ENCODE measurements around the gene CTLA4.

Gene CTLA4

GRCh38 chr2:203908066-203908796 lies 40.7 kb downstream of the CTLA4 start:
- Histone ChIP-seq H3K27ac (peak overlapping the region; percentile 64), H3K9ac (no peak overlapping the region), H3K4me3 (IDR thresholded peaks at IDR 0.05; ENCODE audit: insufficient read depth, low read depth, low read length) (no peak overlapping the region), H3K27me3 (ENCODE audit: insufficient read depth, low read depth) (no peaks in the 10 kb centered on the region), H4K20me1 (ENCODE audit: insufficient read depth) (no peaks in the 10 kb centered on the region), H3K4me2 (peak overlapping the region; percentile 89; the same call in 1 of the 2 replicates), H3K36me3 (ENCODE audit: insufficient read depth) (no peaks in the 10 kb centered on the region), H3K79me2 (ENCODE audit: insufficient read depth, low read depth) (peaks cover 3% of the 10 kb centered on the region; the same call in 1 of the 2 replicates), H2AFZ (ENCODE audit: low read depth) (peak overlapping the region; percentile 67; the same call in 1 of the 2 replicates), H3K4me1 (ENCODE audit: low read depth, poor library complexity, severe bottlenecking) (peaks cover 27% of the 10 kb centered on the region)
- no peak for TF ChIP-seq CTCF (conservative IDR thresholded peaks at IDR 0.05; ENCODE audit: low read depth, low read length)

DNA sequence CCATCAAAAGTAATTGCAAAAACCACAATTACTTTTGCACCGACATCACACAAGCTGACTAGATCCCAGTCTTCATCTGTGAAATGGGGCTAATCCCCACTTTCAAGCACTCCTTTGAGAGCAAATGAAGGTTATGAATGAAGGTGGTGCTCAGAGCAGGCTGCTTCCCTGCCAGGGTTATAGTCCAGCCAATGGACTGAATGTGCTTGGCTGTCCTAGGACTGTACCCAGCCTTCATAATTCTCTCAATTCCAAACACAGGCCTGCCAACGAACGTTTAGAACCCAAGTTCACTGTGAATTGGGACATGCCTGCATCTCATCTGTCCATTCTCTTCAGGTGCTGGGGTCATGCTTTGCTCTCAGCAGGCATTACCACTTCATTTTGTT lies 41.2 kb downstream of the CTLA4 start:
- Histone ChIP-seq H3K27me3 (ENCODE audit: insufficient read depth, low read depth) (no peaks in the 10 kb centered on the region), H3K4me3 (IDR thresholded peaks at IDR 0.05; ENCODE audit: insufficient read depth, low read depth, low read length) (no peak overlapping the region), H3K4me2 (peak overlapping the region; percentile 89), H3K36me3 (ENCODE audit: insufficient read depth) (no peaks in the 10 kb centered on the region), H2AFZ (ENCODE audit: low read depth) (peak overlapping the region; percentile 67), H3K4me1 (ENCODE audit: low read depth, poor library complexity, severe bottlenecking) (peaks cover 27% of the 10 kb centered on the region), H3K9ac (peak overlapping the region; percentile 33; the same call in 1 of the 2 replicates), H3K79me2 (ENCODE audit: insufficient read depth, low read depth) (peaks cover 3% of the 10 kb centered on the region; the same call in 1 of the 2 replicates), H3K27ac (peak overlapping the region; percentile 64), H4K20me1 (ENCODE audit: insufficient read depth) (no peaks in the 10 kb centered on the region)
- no peak for TF ChIP-seq CTCF (conservative IDR thresholded peaks at IDR 0.05; ENCODE audit: low read depth, low read length)

- H3K9ac ChIP-seq: peak overlapping the region; percentile 33; the same call in 1 of the 2 replicates
- TF ChIP-seq CTCF (conservative IDR thresholded peaks at IDR 0.05; ENCODE audit: low read depth, low read length): peak; percentile 95
- H3K4me3 ChIP-seq (IDR thresholded peaks at IDR 0.05; ENCODE audit: insufficient read depth, low read depth, low read length): no peak overlapping the region
- peaks cover 27% of the 10 kb centered on the region for H3K4me1 ChIP-seq (ENCODE audit: low read depth, poor library complexity, severe bottlenecking)
- H3K4me2 ChIP-seq: peak overlapping the region; percentile 89
- no peaks in the 10 kb centered on the region for H3K36me3 ChIP-seq (ENCODE audit: insufficient read depth)
- peak overlapping the region; percentile 67 for H2AFZ ChIP-seq (ENCODE audit: low read depth)
- H4K20me1 ChIP-seq (ENCODE audit: insufficient read depth): no peaks in the 10 kb centered on the region
- H3K27me3 ChIP-seq (ENCODE audit: insufficient read depth, low read depth): no peaks in the 10 kb centered on the region
- peak overlapping the region; percentile 64 for H3K27ac ChIP-seq
- H3K79me2 ChIP-seq (ENCODE audit: insufficient read depth, low read depth): peaks cover 3% of the 10 kb centered on the region; the same call in 1 of the 2 replicates
Observed at GRCh38 chr2:203909261-203909967, 41.8 kb downstream of the CTLA4 start.

- Histone ChIP-seq H3K9ac (no peak overlapping the region), H3K79me2 (ENCODE audit: insufficient read depth, low read depth) (peaks cover 3% of the 10 kb centered on the region; the same call in 1 of the 2 replicates), H3K27ac (peak overlapping the region; percentile 64; the same call in 1 of the 2 replicates), H3K4me3 (IDR thresholded peaks at IDR 0.05; ENCODE audit: insufficient read depth, low read depth, low read length) (no peak overlapping the region), H3K36me3 (ENCODE audit: insufficient read depth) (no peaks in the 10 kb centered on the region), H4K20me1 (ENCODE audit: insufficient read depth) (no peaks in the 10 kb centered on the region), H3K4me1 (ENCODE audit: low read depth, poor library complexity, severe bottlenecking) (peaks cover 27% of the 10 kb centered on the region), H3K4me2 (peak overlapping the region; percentile 89; the same call in 1 of the 2 replicates), H2AFZ (ENCODE audit: low read depth) (peak overlapping the region; percentile 67; the same call in 1 of the 2 replicates), H3K27me3 (ENCODE audit: insufficient read depth, low read depth) (no peaks in the 10 kb centered on the region)
- TF ChIP-seq CTCF (conservative IDR thresholded peaks at IDR 0.05; ENCODE audit: low read depth, low read length): peak; percentile 48
Observed at GRCh38 chr2:203909974-203910373, 42.4 kb downstream of the CTLA4 start.

Data from KMS-11 (cell line).